Stimulated activated CD8-positive, alpha-beta memory T cell treated with anti-CD3 and anti-CD28 coated beads, Interleukin-7, amount 100 ng/mL, for 4 hours (primary cell): ENCODE results near the gene ALDH1L1.

ENCODE experiments used
- DNase-seq, 2 donors: peaks; one replicate each; pipeline ENCODE4 v3.0.0-alpha.2; 2020; ENCODE audit warnings: low read depth in 2 of 2

Gene ALDH1L1

GRCh38 chr3:126180477-126181397 lies at the start of gene ALDH1L1:
TSS of gene ALDH1L1 (minus strand) at chr3:126180586. CDS start at chr3:126160979, 19,607 bp downstream.
- DNase-seq = no peak

- no peak for DNase-seq
These were observed 46.0 kb upstream of the ALDH1L1 start for GRCh38 chr3:126226374-126226773.

- DNase-seq = no peak
These were observed 36.0 kb upstream of the ALDH1L1 start for GRCh38 chr3:126216416-126216815.

- DNase-seq = no peak
These were observed 33.1 kb upstream of the ALDH1L1 start for GRCh38 chr3:126213379-126214028.

GRCh38 chr3:126212620-126213378 lies 32.4 kb upstream of the ALDH1L1 start:
- DNase-seq = no peak

- DNase-seq = no peak
These were observed 31.8 kb upstream of the ALDH1L1 start for GRCh38 chr3:126212250-126212619.

- no peak for DNase-seq
These were observed 31.2 kb upstream of the ALDH1L1 start for GRCh38 chr3:126211569-126211968.

- no peak for DNase-seq
These were observed 30.2 kb upstream of the ALDH1L1 start for GRCh38 chr3:126210606-126211005.

GRCh38 chr3:126209741-126210140 lies 29.4 kb upstream of the ALDH1L1 start:
- no peak for DNase-seq

- no peak for DNase-seq
These were observed 28.3 kb upstream of the ALDH1L1 start for GRCh38 chr3:126208606-126209256.

GRCh38 chr3:126208182-126208581 lies 27.8 kb upstream of the ALDH1L1 start:
- DNase-seq = no peak

- no peak for DNase-seq
These were observed 26.8 kb upstream of the ALDH1L1 start for GRCh38 chr3:126207166-126207565.

- no peak for DNase-seq
These were observed 25.6 kb upstream of the ALDH1L1 start for GRCh38 chr3:126205717-126206655.

- DNase-seq = no peak
These were observed 22.3 kb upstream of the ALDH1L1 start for GRCh38 chr3:126202680-126203079.

GRCh38 chr3:126202276-126202675 lies 21.9 kb upstream of the ALDH1L1 start:
- no peak for DNase-seq

GRCh38 chr3:126201168-126201567 lies 20.8 kb upstream of the ALDH1L1 start:
- no peak for DNase-seq

- no peak for DNase-seq
These were observed 20.1 kb upstream of the ALDH1L1 start for GRCh38 chr3:126200534-126200933.

- DNase-seq = no peak
These were observed 18.9 kb upstream of the ALDH1L1 start for GRCh38 chr3:126199256-126199655.

GRCh38 chr3:126197854-126198584 lies 17.6 kb upstream of the ALDH1L1 start:
- peak in 1 of 2 donors; percentile 4 for DNase-seq

GRCh38 chr3:126197343-126197742 lies 17.0 kb upstream of the ALDH1L1 start:
- DNase-seq = no peak
